Hepatocyte (in vitro differentiated cells): Measurements from ENCODE around the gene ENPP5. TPM values are rescaled to one million over a fixed set of nuclear protein-coding genes. Genes with fewer than 3 reads are reported as not detected.

Experiments used
- DNase-seq: peaks from one replicate; pipeline ENCODE4 v3.0.0-alpha.2; 2016; ENCODE audit warnings: low spot score
- H2AFZ ChIP-seq: fragments of 200-600 bp; sonication (generic); 2 replicates; pipeline ENCODE4 v1.6.0; 2016; ENCODE audit warnings: antibody characterized with exemption, mild to moderate bottlenecking
- H3K27ac ChIP-seq: fragments of 200-600 bp; sonication (generic); 2 replicates; pipeline ENCODE4 v1.5.1; 2016; ENCODE audit warnings: mild to moderate bottlenecking
- H3K27me3 ChIP-seq: fragments of 200-600 bp; sonication (generic); 2 replicates; pipeline ENCODE4 v1.6.1; 2016
- H3K36me3 ChIP-seq: fragments of 200-600 bp; sonication (generic); replicated peaks from 2 replicates; pipeline ENCODE4 v1.5.1; 2016; ENCODE audit warnings: low read depth; ENCODE audit not compliant: insufficient read depth
- H3K4me1 ChIP-seq: fragments of 200-600 bp; sonication (generic); 2 replicates; pipeline ENCODE4 v1.5.1; 2016; ENCODE audit warnings: mild to moderate bottlenecking, moderate library complexity; ENCODE audit not compliant: insufficient read depth
- H3K4me2 ChIP-seq: fragments of 200-600 bp; sonication (generic); 2 replicates; pipeline ENCODE4 v1.6.0; 2016
- H3K4me3 ChIP-seq: fragments of 200-600 bp; sonication (generic); 2 replicates; pipeline ENCODE4 v1.5.1; 2016; ENCODE audit warnings: mild to moderate bottlenecking
- H3K79me2 ChIP-seq: fragments of 200-600 bp; sonication (generic); 2 replicates; pipeline ENCODE4 v1.6.0; 2017; ENCODE audit warnings: mild to moderate bottlenecking
- H3K9me2 ChIP-seq: fragments of 200-600 bp; sonication (generic); replicated peaks from 2 replicates; pipeline ENCODE4 v1.6.0; 2017; ENCODE audit warnings: mild to moderate bottlenecking; ENCODE audit not compliant: insufficient read depth
- H3K9me3 ChIP-seq: fragments of 200-600 bp; sonication (generic); 2 replicates; pipeline ENCODE4 v1.5.1; 2016; ENCODE audit warnings: low read depth, mild to moderate bottlenecking
- H4K20me1 ChIP-seq: fragments of 200-600 bp; sonication (generic); 2 replicates; pipeline ENCODE4 v1.6.0; 2016; ENCODE audit warnings: mild to moderate bottlenecking; ENCODE audit not compliant: insufficient read depth, poor library complexity, severe bottlenecking
- CTCF ChIP-seq: fragments of 200-600 bp; sonication (generic); IDR thresholded peaks from 2 replicates; pipeline ENCODE4 v1.5.1; 2016; ENCODE audit warnings: antibody characterized with exemption, mild to moderate bottlenecking; ENCODE audit not compliant: poor library complexity
- EZH2 ChIP-seq: fragments of 200-600 bp; sonication (generic); IDR thresholded peaks from 2 replicates; pipeline ENCODE4 v1.6.1; 2016; ENCODE audit warnings: antibody characterized with exemption, mild to moderate bottlenecking, borderline replicate concordance
- EZH2phosphoT487 ChIP-seq: fragments of 200-600 bp; sonication (generic); IDR thresholded peaks from one replicate; pipeline ENCODE4 v1.6.1; 2018; ENCODE audit warnings: antibody characterized with exemption, mild to moderate bottlenecking, low read depth, moderate library complexity; ENCODE audit not compliant: unreplicated experiment, severe bottlenecking
- WGBS: methylation state at CpG from one replicate; pipeline ENCODE4 v1.1.6; 2016; ENCODE audit warnings: low lambda C conversion rate; ENCODE audit errors: missing lambda C conversion rate; 5-methylcytosine and 5-hydroxymethylcytosine counted together
- polyA plus RNA-seq: library from polyadenylated mRNA; unstranded; fragments of >200 nt; fragmentation: Nextera tagmentation; extraction: Ambion mirVana; gene quantifications from 2 replicates; pipeline ENCODE4 v1.2.1, GENCODE V29; 2016
- total RNA-seq: library from RNA; depleted of rRNA; stranded (reverse); fragments of >200 nt; gene quantifications from 2 replicates; pipeline ENCODE4 v1.2.3, GENCODE V29; 2014

The ENPP5 gene
- total and polyA plus RNA-seq, 2 experiments from 2014 or later: 6.7 to 11.5 TPM

- H3K79me2 ChIP-seq: no peaks in the 10 kb centered on the region
- TF ChIP-seq CTCF (no peak), EZH2 (no peak), EZH2phosphoT487 (no peak)
- H3K27me3 ChIP-seq: no peaks in the 10 kb centered on the region
- 75% methylated on average over 3 of the region's 3 CpGs for WGBS
- H4K20me1 ChIP-seq: no peaks in the 10 kb centered on the region
- no peak for DNase-seq
- no peak overlapping the region for H3K4me2 ChIP-seq
- no peaks in the 10 kb centered on the region for H3K9me3 ChIP-seq
- H3K27ac ChIP-seq: no peak overlapping the region
- H3K9me2 ChIP-seq: no peaks in the 10 kb centered on the region
- no peak overlapping the region for H2AFZ ChIP-seq
- H3K4me1 ChIP-seq: no peaks in the 10 kb centered on the region
- no peak overlapping the region for H3K4me3 ChIP-seq
- H3K36me3 ChIP-seq: no peaks in the 10 kb centered on the region
These were observed 51.9 kb downstream of the ENPP5 start for GRCh38 chr6:46118836-46119235.

- DNase-seq: no peak
- no peak overlapping the region for H2AFZ ChIP-seq
- H3K9me2 ChIP-seq: no peaks in the 10 kb centered on the region
- no peak overlapping the region for H3K4me2 ChIP-seq
- no peaks in the 10 kb centered on the region for H3K79me2 ChIP-seq
- H4K20me1 ChIP-seq: no peaks in the 10 kb centered on the region
- no peaks in the 10 kb centered on the region for H3K27me3 ChIP-seq
- no peaks in the 10 kb centered on the region for H3K36me3 ChIP-seq
- no peaks in the 10 kb centered on the region for H3K9me3 ChIP-seq
- 100% methylated on average over 1 of the region's 1 CpG for WGBS
- no peak overlapping the region for H3K27ac ChIP-seq
- no peaks in the 10 kb centered on the region for H3K4me1 ChIP-seq
- TF ChIP-seq EZH2 (no peak), CTCF (no peak), EZH2phosphoT487 (no peak)
- no peak overlapping the region for H3K4me3 ChIP-seq
These were observed 52.6 kb downstream of the ENPP5 start for GRCh38 chr6:46118157-46118556.

- H3K27me3 ChIP-seq: no peaks in the 10 kb centered on the region
- H3K9me3 ChIP-seq: no peaks in the 10 kb centered on the region
- TF ChIP-seq EZH2 (no peak), EZH2phosphoT487 (no peak), CTCF (no peak)
- no peak overlapping the region for H3K4me3 ChIP-seq
- no peaks in the 10 kb centered on the region for H3K9me2 ChIP-seq
- WGBS: 84% methylated on average over 2 of the region's 2 CpGs
- DNase-seq: no peak
- H3K4me1 ChIP-seq: no peaks in the 10 kb centered on the region
- H3K27ac ChIP-seq: no peak overlapping the region
- no peak overlapping the region for H2AFZ ChIP-seq
- no peak overlapping the region for H3K4me2 ChIP-seq
- H3K36me3 ChIP-seq: no peaks in the 10 kb centered on the region
- no peaks in the 10 kb centered on the region for H3K79me2 ChIP-seq
- H4K20me1 ChIP-seq: no peaks in the 10 kb centered on the region
These were observed 54.5 kb downstream of the ENPP5 start for GRCh38 chr6:46116289-46116688.

- H3K27me3 ChIP-seq: no peaks in the 10 kb centered on the region
- H3K4me2 ChIP-seq: no peak overlapping the region
- H3K79me2 ChIP-seq: no peaks in the 10 kb centered on the region
- no peak overlapping the region for H3K4me3 ChIP-seq
- H3K27ac ChIP-seq: no peak overlapping the region
- no peaks in the 10 kb centered on the region for H3K4me1 ChIP-seq
- H3K9me3 ChIP-seq: no peaks in the 10 kb centered on the region
- TF ChIP-seq EZH2 (no peak), EZH2phosphoT487 (no peak), CTCF (no peak)
- DNase-seq: no peak
- no peaks in the 10 kb centered on the region for H4K20me1 ChIP-seq
- H3K9me2 ChIP-seq: no peaks in the 10 kb centered on the region
- H2AFZ ChIP-seq: no peak overlapping the region
- WGBS: 98% methylated on average over 1 of the region's 1 CpG
- no peaks in the 10 kb centered on the region for H3K36me3 ChIP-seq
These were observed 55.1 kb downstream of the ENPP5 start for GRCh38 chr6:46115634-46116033.
